Mesangial cell (primary cell): ENCODE data around the gene PRRT4. TPM values are rescaled to one million over a fixed set of nuclear protein-coding genes. Genes with fewer than 3 reads are reported as not detected.

Experiments
- total RNA-seq: library from RNA; depleted of rRNA; stranded (reverse); fragments of >200 nt; gene quantifications from 2 replicates; pipeline ENCODE4 v1.2.3, GENCODE V29; 2015

Gene PRRT4
- 0.13 TPM in 1 of 2 replicates, not detected in the other for total RNA-seq

GRCh38 chr7:128361411-128362379 lies at the start of gene PRRT4:
Gene PRRT4 (minus strand): TSS chr7:128361690.

GRCh38 chr7:128409596-128410450 lies 48.3 kb upstream of the PRRT4 start, which contains the start of gene IMPDH1:
Gene IMPDH1 (minus strand): TSS chr7:128409982. CDS start chr7:128409901, 81 bp downstream.

GRCh38 chr7:128343554-128344430 lies 17.7 kb downstream of the PRRT4 start, which contains the start of gene RBM28:
Gene RBM28 (minus strand): TSS chr7:128343908. CDS start chr7:128343793, 115 bp downstream.

Other genes starting within 250 kb of the PRRT4 start
- gene LEP, start 120.4 kb downstream of the PRRT4 start, total RNA-seq: not detected in 2 replicates
- 7.5 and 11.6 TPM in 2 replicates for gene RBM28, start 17.8 kb downstream of the PRRT4 start, total RNA-seq
- 67.8 and 103 TPM in 2 replicates for gene IMPDH1, start 48.3 kb upstream of the PRRT4 start, total RNA-seq
- gene HILPDA, start 94.2 kb upstream of the PRRT4 start, total RNA-seq: 16.4 and 20.0 TPM in 2 replicates
- gene METTL2B, start 115.1 kb upstream of the PRRT4 start, total RNA-seq: 16.4 and 22.5 TPM in 2 replicates